Measurements from ENCODE around the gene DCAF4. TPM values are rescaled to one million over a fixed set of nuclear protein-coding genes. Genes with fewer than 3 reads are reported as not detected.

DCAF4 gene
- total RNA-seq, 1 experiment from 2014 or later, result 23.4 TPM

DNA sequence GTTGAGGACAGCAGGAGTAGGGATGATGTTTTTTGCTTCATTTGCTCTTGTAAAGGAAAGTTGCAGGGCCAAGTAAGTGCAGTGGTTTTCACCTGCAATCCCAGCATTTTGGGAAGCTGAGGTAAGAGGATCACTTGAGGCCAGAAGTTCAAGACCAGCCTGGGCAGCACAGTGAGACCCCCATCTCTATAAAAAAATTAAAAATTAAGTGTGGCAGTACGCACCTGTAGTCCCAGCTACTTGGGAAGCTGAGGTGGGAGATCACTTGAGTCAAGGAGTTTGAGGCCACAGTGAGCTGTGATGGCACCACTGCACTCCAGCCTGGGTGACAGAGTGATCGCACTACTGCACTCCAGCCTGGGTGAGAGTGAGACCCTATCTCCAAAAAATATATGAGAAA lies 43.2 kb upstream of the DCAF4 start:
- no peaks in the 10 kb centered on the region for H3K27me3 ChIP-seq (replicated peaks; ENCODE audit: insufficient read depth, low read depth, low read length, poor library complexity)
- ChIA-PET CTCF (interaction anchor here (0.6 kb wide), 1 partner anchor 11 kb away, joined by 5 read pairs; the partner anchor contains the start of gene DPF3), POLR2A (ENCODE audit: low non-redundant PET) (no interaction called here)
- TF ChIP-seq EZH2 (IDR thresholded peaks at IDR 0.05; ENCODE audit: borderline replicate concordance, low read depth, low read length, poor library complexity, severe bottlenecking), result no peak
- TF ChIP-seq, protein P1, sequence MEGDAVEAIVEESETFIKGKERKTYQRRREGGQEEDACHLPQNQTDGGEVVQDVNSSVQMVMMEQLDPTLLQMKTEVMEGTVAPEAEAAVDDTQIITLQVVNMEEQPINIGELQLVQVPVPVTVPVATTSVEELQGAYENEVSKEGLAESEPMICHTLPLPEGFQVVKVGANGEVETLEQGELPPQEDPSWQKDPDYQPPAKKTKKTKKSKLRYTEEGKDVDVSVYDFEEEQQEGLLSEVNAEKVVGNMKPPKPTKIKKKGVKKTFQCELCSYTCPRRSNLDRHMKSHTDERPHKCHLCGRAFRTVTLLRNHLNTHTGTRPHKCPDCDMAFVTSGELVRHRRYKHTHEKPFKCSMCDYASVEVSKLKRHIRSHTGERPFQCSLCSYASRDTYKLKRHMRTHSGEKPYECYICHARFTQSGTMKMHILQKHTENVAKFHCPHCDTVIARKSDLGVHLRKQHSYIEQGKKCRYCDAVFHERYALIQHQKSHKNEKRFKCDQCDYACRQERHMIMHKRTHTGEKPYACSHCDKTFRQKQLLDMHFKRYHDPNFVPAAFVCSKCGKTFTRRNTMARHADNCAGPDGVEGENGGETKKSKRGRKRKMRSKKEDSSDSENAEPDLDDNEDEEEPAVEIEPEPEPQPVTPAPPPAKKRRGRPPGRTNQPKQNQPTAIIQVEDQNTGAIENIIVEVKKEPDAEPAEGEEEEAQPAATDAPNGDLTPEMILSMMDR (conservative IDR thresholded peaks at IDR 0.05; ENCODE audit: low read depth, low read length), result no peak
- no peak overlapping the region for H3K27ac ChIP-seq (ENCODE audit: low read depth, low read length, poor library complexity, severe bottlenecking)
- no peaks in the 10 kb centered on the region for H3K36me3 ChIP-seq (ENCODE audit: insufficient read depth, low read length, poor library complexity, severe bottlenecking)
- DNase-seq (ENCODE audit: low spot score), result no peak
- H3K4me3 ChIP-seq (ENCODE audit: low read depth, low read length, poor library complexity, severe bottlenecking), result no peak overlapping the region
- intact Hi-C loops (cut with micrococcal nuclease; ENCODE audit: unreplicated experiment), result no loop called here
- H3K4me1 ChIP-seq (ENCODE audit: insufficient read depth, low read length, poor library complexity, severe bottlenecking), result peaks cover 7% of the 10 kb centered on the region
- no TSS peak for BruUV-seq (replicated peaks)
- no peaks in the 10 kb centered on the region for H3K9me3 ChIP-seq (ENCODE audit: low read depth, low read length, poor library complexity, severe bottlenecking)

DNA sequence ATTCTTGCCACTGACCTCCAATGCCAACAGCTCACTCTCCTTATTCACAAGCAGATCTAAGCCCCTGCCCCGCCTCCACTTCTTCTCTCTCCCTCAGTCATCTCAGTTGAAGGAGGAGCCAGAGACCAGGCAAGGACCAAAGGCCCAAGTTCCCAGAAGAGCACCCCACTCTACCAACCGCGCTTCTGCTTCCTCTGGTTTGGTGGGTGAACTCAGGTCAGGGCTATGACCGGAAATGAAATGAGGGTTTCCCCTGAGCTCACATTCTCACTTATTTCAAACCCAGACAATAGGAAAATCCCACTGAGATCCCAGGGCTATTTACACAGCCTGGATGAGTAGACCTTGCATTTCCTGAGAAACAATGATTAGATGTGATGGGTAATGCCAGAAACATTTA lies 42.3 kb upstream of the DCAF4 start:
- ChIA-PET POLR2A (ENCODE audit: low non-redundant PET) (no interaction called here), CTCF (interaction anchor here (0.6 kb wide), 1 partner anchor 10 kb away, joined by 5 read pairs; the partner anchor contains the start of gene DPF3)
- Histone ChIP-seq H3K9me3 (ENCODE audit: low read depth, low read length, poor library complexity, severe bottlenecking) (no peaks in the 10 kb centered on the region), H3K27ac (ENCODE audit: low read depth, low read length, poor library complexity, severe bottlenecking) (no peak overlapping the region), H3K4me3 (ENCODE audit: low read depth, low read length, poor library complexity, severe bottlenecking) (no peak overlapping the region), H3K27me3 (replicated peaks; ENCODE audit: insufficient read depth, low read depth, low read length, poor library complexity) (no peaks in the 10 kb centered on the region), H3K36me3 (ENCODE audit: insufficient read depth, low read length, poor library complexity, severe bottlenecking) (no peaks in the 10 kb centered on the region), H3K4me1 (ENCODE audit: insufficient read depth, low read length, poor library complexity, severe bottlenecking) (peaks cover 16% of the 10 kb centered on the region)
- no TSS peak for BruUV-seq (replicated peaks)
- TF ChIP-seq, protein P1 (conservative IDR thresholded peaks at IDR 0.05; ENCODE audit: low read depth, low read length), result no peak
- no peak for TF ChIP-seq EZH2 (IDR thresholded peaks at IDR 0.05; ENCODE audit: borderline replicate concordance, low read depth, low read length, poor library complexity, severe bottlenecking)
- DNase-seq (ENCODE audit: low spot score), result no peak
- intact Hi-C loops (cut with micrococcal nuclease; ENCODE audit: unreplicated experiment), result no loop called here

DNA sequence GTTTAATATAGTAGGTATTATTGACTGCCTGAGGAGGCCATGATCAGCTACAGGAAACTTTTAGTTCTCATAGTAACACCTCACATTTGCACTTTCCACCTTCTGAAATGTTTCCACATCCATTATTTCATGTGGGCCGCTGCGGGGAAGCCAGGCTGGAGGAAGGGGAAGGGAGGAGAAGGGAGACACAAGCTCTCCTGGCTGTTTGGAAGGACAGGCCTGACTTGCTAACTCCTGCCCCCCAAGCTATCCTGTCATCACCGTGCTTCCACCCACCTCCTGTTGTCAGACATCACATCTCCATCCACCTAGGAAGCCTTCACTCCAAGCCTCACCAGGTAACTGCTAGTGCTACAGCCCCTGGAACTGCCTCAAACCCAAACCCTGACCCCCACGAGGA lies 41.9 kb upstream of the DCAF4 start:
- CTCF ChIA-PET, result no interaction called here
- TF ChIP-seq, protein P1 (conservative IDR thresholded peaks at IDR 0.05; ENCODE audit: low read depth, low read length), result no peak
- TF ChIP-seq EZH2 (IDR thresholded peaks at IDR 0.05; ENCODE audit: borderline replicate concordance, low read depth, low read length, poor library complexity, severe bottlenecking), result no peak
- intact Hi-C loops (cut with micrococcal nuclease; ENCODE audit: unreplicated experiment), result no loop called here
- H3K9me3 ChIP-seq (ENCODE audit: low read depth, low read length, poor library complexity, severe bottlenecking), result no peaks in the 10 kb centered on the region
- H3K4me1 ChIP-seq (ENCODE audit: insufficient read depth, low read length, poor library complexity, severe bottlenecking), result peaks cover 20% of the 10 kb centered on the region
- H3K27me3 ChIP-seq (replicated peaks; ENCODE audit: insufficient read depth, low read depth, low read length, poor library complexity), result no peaks in the 10 kb centered on the region
- no peaks in the 10 kb centered on the region for H3K36me3 ChIP-seq (ENCODE audit: insufficient read depth, low read length, poor library complexity, severe bottlenecking)
- BruUV-seq (replicated peaks), result no TSS peak
- no peak overlapping the region for H3K27ac ChIP-seq (ENCODE audit: low read depth, low read length, poor library complexity, severe bottlenecking)
- POLR2A ChIA-PET (ENCODE audit: low non-redundant PET), result no interaction called here
- no peak overlapping the region for H3K4me3 ChIP-seq (ENCODE audit: low read depth, low read length, poor library complexity, severe bottlenecking)
- DNase-seq (ENCODE audit: low spot score), result no peak
